Transverse colon (tissue), 4 donors: ENCODE measurements around the gene CAMSAP3. TPM values are rescaled to one million over a fixed set of nuclear protein-coding genes. Genes with fewer than 3 reads are reported as not detected.
"Not testable (repeated sequence)": the region's sequence is repeated elsewhere in the genome, so short reads cannot be mapped to it uniquely, and the experiment has no call there.

Experiments
- DNase-seq: peaks from one replicate; pipeline ENCODE4 v3.0.0-alpha.2; 2019
- H3K27ac ChIP-seq, 4 donors: fragments of 200-600 bp; sonication (generic); 2 replicates each; pipeline ENCODE4 v1.5.1; 2016 to 2018; ENCODE audit warnings: inconsistent platforms in 4 of 4
- H3K27me3 ChIP-seq: fragments of 200-600 bp; sonication (generic); 2 replicates; pipeline ENCODE4 v1.5.1; 2017; ENCODE audit warnings: inconsistent platforms
- H3K36me3 ChIP-seq, 4 donors: fragments of 200-600 bp; sonication (generic); 2 replicates each; pipeline ENCODE4 v1.5.1; 2017 to 2019; ENCODE audit warnings: inconsistent platforms in 4 of 4
- H3K4me1 ChIP-seq, 4 donors: fragments of 200-600 bp; sonication (generic); 2 replicates each; pipeline ENCODE4 v1.5.1; 2017 to 2020; ENCODE audit warnings: inconsistent platforms in 4 of 4
- H3K4me3 ChIP-seq, 4 donors: fragments of 200-600 bp; sonication (generic); 1 replicate in 1 of 4; 2 replicates in 3 of 4; pipeline versions ENCODE4 v1.5.1 to v1.6.1; 2017 to 2019; ENCODE audit warnings: inconsistent platforms in 4 of 4
- H3K9me3 ChIP-seq, 2 donors: fragments of 200-600 bp; sonication (generic); 2 replicates each; pipeline ENCODE4 v1.5.1; 2017 to 2019; ENCODE audit warnings: inconsistent platforms in 2 of 2
- EP300 ChIP-seq: sonication (generic); formaldehyde crosslinking; IDR thresholded peaks from one replicate; pipeline ENCODE4 v1.6.1; 2017; ENCODE audit warnings: antibody characterized with exemption, low read depth
- POLR2A ChIP-seq: fragments of 450-650 bp; IDR thresholded peaks from one replicate; pipeline ENCODE4 v1.6.1; 2016; ENCODE audit warnings: antibody characterized with exemption, mild to moderate bottlenecking, moderate library complexity
- POLR2AphosphoS5 ChIP-seq, 3 donors: sonication (generic); formaldehyde crosslinking; IDR thresholded peaks; one replicate each; pipeline ENCODE4 v1.6.1; 2016; ENCODE audit warnings: antibody characterized with exemption in 3 of 3
- WGBS, 2 donors: methylation state at CpG; one replicate each; pipeline ENCODE4 v1.1.5; 2018; ENCODE audit warnings: low coverage in 1 of 2; 5-methylcytosine and 5-hydroxymethylcytosine counted together
- in situ Hi-C, 4 donors: fragments of 200-750 bp; cut with MboI; loops; one replicate each; pipeline versions ENCODE4 v1.15.0 to v1.15.1; 2017; ENCODE audit warnings: low sequenced_read_pairs in 3 of 4, low pct_ligation_motif_present in 1 of 4, low pct_unique_long_range_greater_than_20kb in 1 of 4
- intact Hi-C: fragments of 100-400 bp; cut with DNase I; formaldehyde crosslinking; loops from one replicate; pipeline ENCODE4 v1.15.1; 2023; ENCODE audit warnings: low total_unique reads
- total RNA-seq, 4 donors: library from RNA; depleted of rRNA; stranded (reverse); fragments of >200 nt; gene quantifications; one replicate each; pipeline ENCODE4 v1.1.0, GENCODE V29; 2016
- TF ChIP-seq, protein P1 (sequence below), 5 experiments: fragments of 200-600 bp in 3 of 5; fragments of 450-650 bp in 2 of 5; sonication (generic) in 3 of 5; IDR thresholded peaks; 1 replicate in 2 of 5; 2 replicates in 3 of 5; pipeline ENCODE4 v1.5.1; 2016 to 2017; ENCODE audit warnings: antibody characterized with exemption in 5 of 5, inconsistent platforms in 3 of 5, mild to moderate bottlenecking in 2 of 5, moderate library complexity in 1 of 5

CAMSAP3 gene
- total RNA-seq, 4 donors from 2014 or later: 36.2 to 114 (median 61.6) TPM

DNA sequence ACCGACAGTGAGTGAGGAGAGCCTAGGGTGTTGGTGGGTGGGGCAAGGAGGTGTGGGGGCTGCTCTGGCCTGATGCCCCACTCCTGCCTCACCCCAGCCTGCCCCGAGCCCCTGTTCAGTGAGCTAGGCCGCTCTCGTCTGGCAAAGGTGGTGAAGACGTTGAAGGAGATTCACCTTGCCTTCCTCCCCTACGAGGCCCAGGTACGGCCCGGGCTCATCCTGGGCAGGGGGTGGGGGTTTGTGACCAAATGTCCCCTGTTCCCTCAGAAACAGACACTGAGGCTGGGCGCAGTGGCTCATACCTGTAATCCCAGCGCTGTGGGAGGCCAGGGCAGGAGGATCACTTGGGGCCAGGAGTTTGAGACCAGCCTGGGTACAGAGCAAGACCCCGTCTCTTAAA, 45.1 kb downstream of the CAMSAP3 start:
- TF ChIP-seq, protein P1, sequence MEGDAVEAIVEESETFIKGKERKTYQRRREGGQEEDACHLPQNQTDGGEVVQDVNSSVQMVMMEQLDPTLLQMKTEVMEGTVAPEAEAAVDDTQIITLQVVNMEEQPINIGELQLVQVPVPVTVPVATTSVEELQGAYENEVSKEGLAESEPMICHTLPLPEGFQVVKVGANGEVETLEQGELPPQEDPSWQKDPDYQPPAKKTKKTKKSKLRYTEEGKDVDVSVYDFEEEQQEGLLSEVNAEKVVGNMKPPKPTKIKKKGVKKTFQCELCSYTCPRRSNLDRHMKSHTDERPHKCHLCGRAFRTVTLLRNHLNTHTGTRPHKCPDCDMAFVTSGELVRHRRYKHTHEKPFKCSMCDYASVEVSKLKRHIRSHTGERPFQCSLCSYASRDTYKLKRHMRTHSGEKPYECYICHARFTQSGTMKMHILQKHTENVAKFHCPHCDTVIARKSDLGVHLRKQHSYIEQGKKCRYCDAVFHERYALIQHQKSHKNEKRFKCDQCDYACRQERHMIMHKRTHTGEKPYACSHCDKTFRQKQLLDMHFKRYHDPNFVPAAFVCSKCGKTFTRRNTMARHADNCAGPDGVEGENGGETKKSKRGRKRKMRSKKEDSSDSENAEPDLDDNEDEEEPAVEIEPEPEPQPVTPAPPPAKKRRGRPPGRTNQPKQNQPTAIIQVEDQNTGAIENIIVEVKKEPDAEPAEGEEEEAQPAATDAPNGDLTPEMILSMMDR (IDR thresholded peaks at IDR 0.05): no peak
- TF ChIP-seq EP300 (no peak), POLR2AphosphoS5 (IDR thresholded peaks at IDR 0.05) (no peak), POLR2A (no peak)
- 97 to 100% methylated on average over 1 to 11 of the region's 11 CpGs for WGBS, 2 donors
- Histone ChIP-seq H3K4me3 (no peak overlapping the region), H3K27me3 (peaks cover 10% of the 10 kb centered on the region), H3K36me3 (no peaks in the 10 kb centered on the region), H3K27ac (no peak overlapping the region), H3K4me1 (peaks cover 0 to 8% (median 5%) of the 10 kb centered on the region in 4 donors), H3K9me3 (no peaks in the 10 kb centered on the region)
- in situ Hi-C loops (no loop called here), intact Hi-C loops (no loop called here)
- DNase-seq: no peak

DNA sequence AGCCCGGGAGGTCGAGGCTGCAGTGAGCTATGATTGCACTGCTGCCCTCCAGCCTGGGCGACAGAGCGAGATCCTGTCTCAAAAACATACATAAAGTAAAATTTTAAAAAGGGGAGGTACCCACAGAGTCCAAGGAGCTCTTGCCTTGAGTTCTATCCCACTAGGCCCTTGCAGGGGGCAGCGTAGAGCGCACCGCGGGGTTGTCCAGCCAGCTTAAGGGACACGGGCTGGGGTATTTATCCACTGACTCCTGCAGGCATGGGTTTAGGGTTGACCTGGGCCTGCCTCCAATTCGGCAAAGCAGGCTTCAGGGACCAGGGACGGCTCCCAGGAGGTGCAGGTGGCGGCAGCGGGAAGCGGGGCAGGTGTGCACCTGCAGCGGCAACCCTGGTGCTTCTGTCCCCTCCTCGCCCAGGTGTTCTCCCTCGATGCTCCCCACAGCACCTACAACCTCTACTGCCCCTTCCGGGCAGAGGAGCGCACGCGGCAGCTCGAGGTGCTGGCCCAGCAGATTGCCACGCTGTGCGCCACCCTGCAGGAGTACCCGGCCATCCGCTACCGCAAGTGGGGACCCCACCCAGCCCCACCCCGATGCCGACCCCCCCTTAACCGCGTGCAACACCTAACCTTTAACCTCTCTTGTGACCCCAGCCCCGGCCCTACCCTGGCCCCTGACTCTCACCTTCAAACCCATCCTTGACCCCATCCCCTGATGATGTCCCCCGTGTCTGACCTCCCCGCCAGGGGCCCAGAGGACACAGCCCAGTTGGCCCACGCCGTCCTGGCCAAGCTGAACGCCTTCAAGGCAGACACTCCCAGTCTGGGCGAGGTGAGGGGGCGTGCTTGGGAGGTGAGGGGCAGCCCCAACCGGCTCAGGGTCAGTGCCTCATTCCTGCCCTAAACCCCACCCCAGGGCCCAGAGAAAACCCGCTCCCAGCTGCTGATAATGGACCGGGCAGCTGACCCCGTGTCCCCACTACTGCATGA, 45.9 kb downstream of the CAMSAP3 start:
- H3K9me3 ChIP-seq: no peaks in the 10 kb centered on the region
- in situ Hi-C loops (no loop called here), intact Hi-C loops (no loop called here)
- no peak overlapping the region for H3K4me3 ChIP-seq
- H3K36me3 ChIP-seq: no peaks in the 10 kb centered on the region
- WGBS, 2 donors: 89% methylated on average over 42 of the region's 43 CpGs; no CpG with 5 or more reads in 1 of the 2 donors
- peaks cover 8% of the 10 kb centered on the region for H3K27me3 ChIP-seq
- no peak overlapping the region for H3K27ac ChIP-seq
- TF ChIP-seq POLR2A (no peak), POLR2AphosphoS5 (IDR thresholded peaks at IDR 0.05) (no peak), EP300 (no peak)
- TF ChIP-seq, protein P1 (IDR thresholded peaks at IDR 0.05): no peak
- H3K4me1 ChIP-seq: peaks cover 0 to 7% (median 4%) of the 10 kb centered on the region in 4 donors
- DNase-seq: no peak

DNA sequence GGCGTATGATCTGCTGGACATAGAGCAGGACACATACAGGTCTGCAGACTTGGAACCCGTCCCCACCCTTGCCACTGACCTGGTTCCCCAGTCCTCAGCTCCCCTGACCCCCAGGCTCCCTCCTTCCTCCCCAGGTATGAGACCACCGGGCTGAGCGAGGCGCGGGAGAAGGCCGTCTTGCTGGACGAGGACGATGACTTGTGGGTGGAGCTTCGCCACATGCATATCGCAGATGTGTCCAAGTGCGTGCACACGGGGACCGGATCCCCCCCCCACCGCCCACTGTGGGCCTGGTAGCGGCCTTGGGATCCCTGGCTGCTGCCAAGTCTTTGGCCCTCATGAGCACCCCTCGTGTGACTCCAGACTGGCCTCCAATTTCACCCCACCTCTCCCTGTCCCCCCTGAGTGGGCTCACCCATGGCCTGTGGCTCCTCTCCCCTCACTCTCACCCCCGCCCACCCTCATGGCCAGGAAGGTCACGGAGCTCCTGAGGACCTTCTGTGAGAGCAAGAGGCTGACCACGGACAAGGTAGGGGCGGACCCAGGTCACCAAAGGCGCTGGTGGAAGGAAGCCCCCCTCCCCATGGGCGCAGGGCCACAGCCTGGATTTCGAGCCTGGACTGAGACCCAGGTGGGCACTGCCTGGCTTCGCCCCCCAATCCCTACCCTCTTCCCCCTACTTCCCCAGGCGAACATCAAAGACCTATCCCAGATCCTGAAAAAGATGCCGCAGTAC, 46.8 kb downstream of the CAMSAP3 start:
- DNase-seq: no peak
- in situ Hi-C loops: no loop called here
- Histone ChIP-seq H3K4me1 (peaks cover 0 to 5% (median 2%) of the 10 kb centered on the region in 4 donors), H3K27ac (no peak overlapping the region), H3K4me3 (no peak overlapping the region), H3K36me3 (no peaks in the 10 kb centered on the region), H3K9me3 (no peaks in the 10 kb centered on the region), H3K27me3 (peaks cover 3% of the 10 kb centered on the region)
- TF ChIP-seq, protein P1 (IDR thresholded peaks at IDR 0.05): no peak
- TF ChIP-seq POLR2A (no peak), EP300 (no peak), POLR2AphosphoS5 (IDR thresholded peaks at IDR 0.05) (no peak)
- intact Hi-C loops: no loop called here
- 91 to 93% methylated on average over 5 to 23 of the region's 27 CpGs for WGBS, 2 donors

DNA sequence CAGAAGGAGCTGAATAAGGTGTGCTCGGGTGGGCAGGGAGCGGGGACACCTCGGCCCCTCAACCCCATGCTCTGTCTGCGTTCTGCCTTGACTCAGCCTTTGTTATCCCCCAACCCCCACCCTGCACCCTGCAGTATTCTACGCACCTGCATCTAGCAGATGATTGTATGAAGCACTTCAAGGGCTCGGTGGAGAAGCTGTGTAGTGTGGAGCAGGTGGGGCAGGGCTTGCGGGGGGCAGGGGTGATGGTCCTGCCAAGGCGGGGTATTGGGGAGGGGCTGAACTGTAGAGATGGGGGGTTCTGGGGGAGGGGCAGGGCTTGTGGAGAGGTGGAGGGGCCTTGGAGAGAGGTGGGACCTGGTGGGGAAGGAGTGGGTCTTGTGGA, 47.4 kb downstream of the CAMSAP3 start:
- in situ Hi-C loops: no loop called here
- no peaks in the 10 kb centered on the region for H3K27me3 ChIP-seq
- intact Hi-C loops: no loop called here

DNA sequence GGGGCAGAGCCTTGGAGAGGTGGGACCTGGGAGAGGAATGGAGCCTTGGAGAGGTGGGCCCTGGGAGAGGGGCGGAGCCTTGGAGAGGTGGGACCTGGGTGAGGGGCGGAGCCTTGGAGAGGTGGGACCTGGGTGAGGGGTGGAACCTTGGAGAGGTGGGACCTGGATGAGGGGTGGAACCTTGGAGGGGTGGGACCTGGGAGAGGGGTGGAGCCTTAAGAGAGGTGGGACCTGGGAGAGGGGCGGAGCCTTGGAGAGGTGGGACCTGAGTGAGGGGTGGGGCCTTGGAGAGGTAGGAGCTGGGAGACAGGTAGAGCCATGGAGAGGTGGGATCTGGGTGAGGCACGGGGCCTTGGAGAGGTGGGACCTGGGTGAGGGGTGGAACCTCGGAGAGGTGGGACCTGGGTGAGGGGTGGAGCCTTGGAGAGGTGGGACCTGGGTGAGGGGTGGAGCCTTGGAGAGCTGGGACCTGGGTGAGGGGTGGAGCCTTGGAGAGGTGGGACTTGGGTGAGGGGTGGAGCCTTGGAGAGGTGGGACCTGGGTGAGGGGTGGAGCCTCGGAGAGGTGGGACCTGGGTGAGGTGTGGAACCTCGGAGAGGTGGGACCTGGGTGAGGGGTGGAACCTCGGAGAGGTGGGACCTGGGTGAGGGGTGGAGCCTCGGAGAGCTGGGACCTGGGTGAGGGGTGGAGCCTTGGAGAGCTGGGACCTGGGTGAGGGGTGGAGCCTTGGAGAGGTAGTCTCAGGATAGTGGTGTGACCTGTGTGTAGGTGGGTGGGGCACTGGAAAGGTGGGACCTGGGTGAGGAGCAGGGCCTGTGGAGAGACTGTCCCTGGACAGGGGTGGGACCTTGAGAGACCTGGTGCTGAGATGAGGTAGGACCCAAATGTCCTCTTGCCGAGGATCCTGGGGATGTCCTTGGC, 48.2 kb downstream of the CAMSAP3 start:
- H3K27ac ChIP-seq, H3K27me3 ChIP-seq, intact Hi-C loops, H3K36me3 ChIP-seq, H3K4me3 ChIP-seq, H3K9me3 ChIP-seq, H3K4me1 ChIP-seq, in situ Hi-C loops: not testable (repeated sequence)
- 31 to 59% methylated on average over 6 to 10 of the region's 10 CpGs for WGBS, 2 donors
- DNase-seq: peak; percentile 37

More for the DNA sequence above, 47.4 kb downstream of the CAMSAP3 start:
- no peak overlapping the region for H3K4me3 ChIP-seq
- no peaks in the 10 kb centered on the region for H3K9me3 ChIP-seq
- peaks cover 0 to 2% (median under 1%) of the 10 kb centered on the region in 4 donors for H3K4me1 ChIP-seq
- H3K36me3 ChIP-seq: no peaks in the 10 kb centered on the region
- TF ChIP-seq, protein P1 (IDR thresholded peaks at IDR 0.05): no peak
- no peak for TF ChIP-seq EP300
- no peak for TF ChIP-seq POLR2AphosphoS5 (IDR thresholded peaks at IDR 0.05)
- no peak for TF ChIP-seq POLR2A
- no peak for DNase-seq
- 97% methylated on average over 8 of the region's 8 CpGs; no CpG with 5 or more reads in 1 of the 2 donors for WGBS, 2 donors
- H3K27ac ChIP-seq: no peak overlapping the region
